Epithelial cell of esophagus (primary cell): Measurements from ENCODE around the gene RABGGTA.

ENCODE experiments used
- DNase-seq: peaks from one replicate; pipeline ENCODE4 v3.0.0; 2010; ENCODE audit warnings: low read depth
- H3K4me3 ChIP-seq: 2 replicates; pipeline ENCODE4 v1.5.1; 2011; ENCODE audit warnings: mild to moderate bottlenecking, low read length, control low read depth
- TF ChIP-seq, protein P1 (sequence below): IDR thresholded peaks from 2 replicates; pipeline ENCODE4 v1.5.1; 2011; ENCODE audit warnings: low read depth, mild to moderate bottlenecking, low read length, control low read depth, inconsistent platforms; ENCODE audit not compliant: insufficient read depth; ENCODE audit errors: missing control alignments

The RABGGTA gene

DNA sequence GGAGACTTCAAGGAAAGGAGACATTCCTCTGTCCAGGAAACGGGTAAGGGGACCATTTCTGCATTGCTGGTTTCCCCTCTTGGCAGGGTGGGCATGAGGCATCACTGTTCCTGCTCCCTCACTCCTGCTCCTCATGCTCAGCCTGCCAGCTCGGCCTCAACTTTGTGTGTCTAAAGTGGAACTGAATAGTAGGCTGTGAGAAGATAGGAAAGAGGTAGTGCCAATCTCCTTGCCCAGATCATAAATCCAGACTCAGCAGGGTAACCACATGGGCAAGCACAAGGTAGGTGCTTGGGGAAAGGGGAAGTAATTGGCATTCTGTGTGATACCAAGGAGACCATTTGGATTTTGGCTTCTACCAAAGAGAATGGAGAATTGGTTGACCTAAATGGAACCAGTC is 42.5 kb upstream of the RABGGTA start:
- H3K4me3 ChIP-seq, result no peak overlapping the region
- no peak for DNase-seq
- TF ChIP-seq, protein P1, sequence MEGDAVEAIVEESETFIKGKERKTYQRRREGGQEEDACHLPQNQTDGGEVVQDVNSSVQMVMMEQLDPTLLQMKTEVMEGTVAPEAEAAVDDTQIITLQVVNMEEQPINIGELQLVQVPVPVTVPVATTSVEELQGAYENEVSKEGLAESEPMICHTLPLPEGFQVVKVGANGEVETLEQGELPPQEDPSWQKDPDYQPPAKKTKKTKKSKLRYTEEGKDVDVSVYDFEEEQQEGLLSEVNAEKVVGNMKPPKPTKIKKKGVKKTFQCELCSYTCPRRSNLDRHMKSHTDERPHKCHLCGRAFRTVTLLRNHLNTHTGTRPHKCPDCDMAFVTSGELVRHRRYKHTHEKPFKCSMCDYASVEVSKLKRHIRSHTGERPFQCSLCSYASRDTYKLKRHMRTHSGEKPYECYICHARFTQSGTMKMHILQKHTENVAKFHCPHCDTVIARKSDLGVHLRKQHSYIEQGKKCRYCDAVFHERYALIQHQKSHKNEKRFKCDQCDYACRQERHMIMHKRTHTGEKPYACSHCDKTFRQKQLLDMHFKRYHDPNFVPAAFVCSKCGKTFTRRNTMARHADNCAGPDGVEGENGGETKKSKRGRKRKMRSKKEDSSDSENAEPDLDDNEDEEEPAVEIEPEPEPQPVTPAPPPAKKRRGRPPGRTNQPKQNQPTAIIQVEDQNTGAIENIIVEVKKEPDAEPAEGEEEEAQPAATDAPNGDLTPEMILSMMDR, result no peak

DNA sequence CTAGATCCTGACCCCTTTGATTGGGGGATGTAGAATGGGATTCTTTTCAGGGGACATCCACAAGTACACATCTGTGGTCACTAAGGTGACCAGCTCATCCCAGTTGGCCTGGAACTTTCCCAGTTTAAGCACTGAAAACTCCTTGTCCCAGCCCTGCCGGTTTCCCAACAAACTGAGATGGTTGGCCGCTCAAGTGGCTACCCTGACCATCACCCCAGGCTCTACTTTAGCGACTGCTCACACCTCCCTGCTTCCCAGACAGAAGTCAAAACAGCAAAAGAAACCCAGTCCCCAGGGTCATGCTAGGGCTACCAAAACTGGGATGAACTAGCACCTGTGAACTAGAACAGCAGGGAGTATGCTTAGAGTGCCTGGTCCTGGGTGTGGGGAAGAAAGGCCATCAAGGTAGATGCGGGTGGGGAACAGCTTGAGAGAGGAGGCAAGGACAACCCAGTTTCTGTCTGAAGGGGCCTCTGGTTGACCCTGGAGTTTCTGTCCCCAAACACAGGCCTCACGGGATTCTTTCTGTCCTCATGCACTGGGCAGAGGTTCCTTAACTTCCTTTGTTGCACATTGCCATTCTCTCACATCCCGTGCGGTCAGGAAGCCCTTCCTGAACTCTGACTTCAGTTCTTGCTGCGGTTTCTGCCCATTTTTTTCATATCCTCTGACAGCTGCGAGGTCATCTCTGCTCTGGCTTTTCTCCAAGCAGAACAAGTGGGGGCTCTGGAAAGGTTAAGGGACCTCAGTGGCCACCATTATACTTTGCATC is 41.5 kb upstream of the RABGGTA start:
- no peak for DNase-seq

DNA sequence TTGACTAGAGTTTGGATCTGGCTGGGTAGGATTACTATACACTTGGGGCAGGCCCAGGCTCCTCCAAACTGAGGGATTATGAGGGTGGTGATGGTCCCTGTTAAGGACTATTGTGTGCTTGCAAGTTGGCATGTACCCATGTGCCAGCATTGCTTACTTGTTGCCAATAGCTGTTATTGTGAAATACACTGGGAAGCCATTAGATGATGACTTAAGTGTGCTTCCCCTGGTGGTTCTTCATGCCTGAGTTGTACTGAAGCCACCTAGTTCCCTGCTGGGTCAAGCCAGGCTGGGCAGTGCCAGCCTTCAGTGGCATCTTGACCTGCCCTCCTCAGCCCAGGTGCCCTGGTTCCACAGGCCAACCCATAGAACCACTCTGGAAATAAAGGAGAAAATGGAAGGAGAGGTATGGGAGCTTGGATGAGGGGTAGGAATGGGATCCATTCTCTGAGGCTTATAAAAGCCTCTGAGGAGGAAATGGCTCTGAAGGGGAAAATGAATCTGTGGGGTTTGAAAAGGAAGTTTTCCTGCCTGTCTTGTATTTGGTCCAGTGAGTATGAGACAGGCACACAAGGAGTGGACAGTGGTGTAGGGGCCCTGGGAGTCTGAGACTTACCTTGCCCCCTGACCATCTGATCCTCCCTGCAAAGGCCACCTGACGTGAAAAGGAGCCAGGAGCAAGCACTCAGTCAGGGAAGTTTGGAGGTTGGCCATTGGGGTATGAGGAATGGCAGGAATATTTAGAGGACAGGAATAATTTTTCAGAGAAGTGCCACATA is 40.6 kb upstream of the RABGGTA start:
- TF ChIP-seq, protein P1, result peak; percentile 18
- peak; percentile 70 for DNase-seq
- peak overlapping the region; percentile 57 for H3K4me3 ChIP-seq

More for the DNA sequence above, 41.5 kb upstream of the RABGGTA start:
- TF ChIP-seq, protein P1, result no peak
- H3K4me3 ChIP-seq, result no peak overlapping the region

DNA sequence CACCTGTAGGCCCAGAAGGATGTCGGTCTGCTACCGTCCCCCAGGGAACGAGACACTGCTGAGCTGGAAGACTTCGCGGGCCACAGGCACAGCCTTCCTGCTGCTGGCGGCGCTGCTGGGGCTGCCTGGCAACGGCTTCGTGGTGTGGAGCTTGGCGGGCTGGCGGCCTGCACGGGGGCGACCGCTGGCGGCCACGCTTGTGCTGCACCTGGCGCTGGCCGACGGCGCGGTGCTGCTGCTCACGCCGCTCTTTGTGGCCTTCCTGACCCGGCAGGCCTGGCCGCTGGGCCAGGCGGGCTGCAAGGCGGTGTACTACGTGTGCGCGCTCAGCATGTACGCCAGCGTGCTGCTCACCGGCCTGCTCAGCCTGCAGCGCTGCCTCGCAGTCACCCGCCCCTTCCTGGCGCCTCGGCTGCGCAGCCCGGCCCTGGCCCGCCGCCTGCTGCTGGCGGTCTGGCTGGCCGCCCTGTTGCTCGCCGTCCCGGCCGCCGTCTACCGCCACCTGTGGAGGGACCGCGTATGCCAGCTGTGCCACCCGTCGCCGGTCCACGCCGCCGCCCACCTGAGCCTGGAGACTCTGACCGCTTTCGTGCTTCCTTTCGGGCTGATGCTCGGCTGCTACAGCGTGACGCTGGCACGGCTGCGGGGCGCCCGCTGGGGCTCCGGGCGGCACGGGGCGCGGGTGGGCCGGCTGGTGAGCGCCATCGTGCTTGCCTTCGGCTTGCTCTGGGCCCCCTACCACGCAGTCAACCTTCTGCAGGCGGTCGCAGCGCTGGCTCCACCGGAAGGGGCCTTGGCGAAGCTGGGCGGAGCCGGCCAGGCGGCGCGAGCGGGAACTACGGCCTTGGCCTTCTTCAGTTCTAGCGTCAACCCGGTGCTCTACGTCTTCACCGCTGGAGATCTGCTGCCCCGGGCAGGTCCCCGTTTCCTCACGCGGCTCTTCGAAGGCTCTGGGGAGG is 39.5 kb upstream of the RABGGTA start, which contains the start of gene LTB4R:
LTB4R (plus strand) TSS at position 857 of the 959 bp plus-strand sequence. CDS start 4,150 bp downstream, outside the sequence.
- TF ChIP-seq, protein P1, result no peak
- H3K4me3 ChIP-seq, result peak within 1 kb of the TSS; percentile 57
- peak; percentile 70 for DNase-seq

DNA sequence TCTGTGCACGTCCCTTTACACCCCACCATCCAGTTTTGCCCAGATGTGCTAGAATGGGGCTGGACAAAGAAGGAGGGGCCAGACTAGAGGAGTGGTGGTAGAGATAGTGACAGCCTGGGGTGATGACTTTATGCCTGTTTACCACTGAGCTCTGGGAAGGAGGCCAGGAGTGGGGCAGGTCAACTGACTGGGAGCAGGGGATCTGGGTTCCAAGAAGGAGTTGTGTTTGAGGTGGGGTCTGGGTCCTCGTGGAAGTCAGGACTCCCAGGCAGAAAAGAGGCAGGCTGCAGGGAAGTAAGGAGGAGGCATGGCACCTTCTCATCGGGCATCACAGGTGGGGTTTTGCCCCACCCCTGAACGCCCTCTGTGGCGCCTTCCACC is 38.9 kb upstream of the RABGGTA start:
- DNase-seq, result no peak
- TF ChIP-seq, protein P1, result no peak
- H3K4me3 ChIP-seq, result peak overlapping the region; percentile 57

DNA sequence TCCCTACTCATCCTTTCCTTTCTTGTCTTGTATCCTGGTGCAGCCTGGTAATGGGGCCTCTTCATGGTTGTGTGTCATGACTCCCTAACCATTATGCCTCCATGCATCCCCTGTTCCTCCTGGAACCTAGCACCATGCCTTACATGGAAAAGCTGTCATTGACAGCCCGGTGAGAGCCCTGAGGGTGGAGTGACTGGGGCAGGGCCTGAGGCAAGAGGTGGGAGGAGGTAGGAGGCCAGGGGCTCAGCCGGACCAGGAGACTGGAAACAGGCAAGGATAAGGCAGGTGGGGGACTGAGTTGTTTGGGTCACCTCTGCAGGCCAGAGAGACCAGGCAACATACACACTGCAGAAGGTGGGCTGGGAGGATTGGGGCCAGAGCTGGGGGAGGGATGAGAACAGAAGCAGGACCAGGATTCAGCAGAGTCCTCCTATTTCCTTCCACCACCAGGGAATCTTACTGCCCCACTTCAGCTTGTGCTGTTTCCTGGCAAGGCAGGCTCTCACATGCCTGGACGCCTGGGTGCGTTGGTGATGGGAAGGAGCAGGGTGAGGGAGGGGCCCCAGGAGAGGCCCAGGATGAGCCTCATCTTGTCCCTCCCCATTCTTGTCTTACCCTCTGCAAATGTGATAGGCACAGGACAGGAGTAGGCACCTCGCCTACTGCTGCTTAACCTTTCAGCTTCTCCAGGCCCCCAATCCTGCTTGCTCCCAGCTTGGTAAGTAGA is 38.3 kb upstream of the RABGGTA start, which contains the start of gene LTB4R2:
LTB4R2 (plus strand) TSS at position 603 of the 727 bp plus-strand sequence. CDS start 525 bp downstream, outside the sequence.
- TF ChIP-seq, protein P1, result peak; percentile 32
- peak; percentile 92 for DNase-seq
- peak within 1 kb of the TSS; percentile 57 for H3K4me3 ChIP-seq
